Type B pancreatic cell (in vitro differentiated cells): ENCODE data around the gene COLEC12. TPM values are rescaled to one million over a fixed set of nuclear protein-coding genes. Genes with fewer than 3 reads are reported as not detected.
A peak's percentile ranks its signal among the peaks of the same experiment; 100 is the strongest.

Experiments
- DNase-seq: peaks from one replicate; pipeline ENCODE4 v3.0.0; 2021; ENCODE audit warnings: mixed read lengths; ENCODE audit not compliant: unreplicated experiment; ENCODE audit errors: extremely low spot score
- H3K27ac Mint-ChIP-seq: 2 replicates; pipeline ENCODE4 v1.8.0; 2021; ENCODE audit warnings: mild to moderate bottlenecking, mixed read lengths
- H3K27me3 Mint-ChIP-seq: 2 replicates; pipeline ENCODE4 v1.8.0; 2021; ENCODE audit warnings: mixed read lengths
- H3K36me3 Mint-ChIP-seq: 2 replicates; pipeline ENCODE4 v1.8.0; 2021; ENCODE audit warnings: mixed read lengths
- H3K4me1 Mint-ChIP-seq: one replicate; pipeline ENCODE4 v1.8.0; 2021; ENCODE audit warnings: mixed read lengths; ENCODE audit not compliant: unreplicated experiment
- H3K4me3 Mint-ChIP-seq: 2 replicates; pipeline ENCODE4 v1.8.0; 2021; ENCODE audit warnings: mild to moderate bottlenecking, mixed read lengths
- H3K9me3 Mint-ChIP-seq: 2 replicates; pipeline ENCODE4 v1.8.0; 2021; ENCODE audit warnings: mixed read lengths
- total RNA-seq: library from RNA; stranded (reverse); gene quantifications from 2 replicates; pipeline ENCODE4 v1.2.1, GENCODE V29; 2021; ENCODE audit warnings: low replicate concordance
- TF ChIP-seq, protein P1 (sequence below): fragments of 200-600 bp; sonication (generic); conservative IDR thresholded peaks from 2 replicates; pipeline ENCODE4 v1.5.0; 2021; ENCODE audit warnings: antibody characterized with exemption, mild to moderate bottlenecking

Gene COLEC12
- total RNA-seq, 1 donor from 2014 or later, result 61.3 TPM

GRCh38 chr18:478681-479080 is 21.8 kb downstream of the COLEC12 start:
- DNase-seq, result no peak
- H3K9me3 Mint-ChIP-seq, result no peaks in the 10 kb centered on the region
- TF ChIP-seq, protein P1, sequence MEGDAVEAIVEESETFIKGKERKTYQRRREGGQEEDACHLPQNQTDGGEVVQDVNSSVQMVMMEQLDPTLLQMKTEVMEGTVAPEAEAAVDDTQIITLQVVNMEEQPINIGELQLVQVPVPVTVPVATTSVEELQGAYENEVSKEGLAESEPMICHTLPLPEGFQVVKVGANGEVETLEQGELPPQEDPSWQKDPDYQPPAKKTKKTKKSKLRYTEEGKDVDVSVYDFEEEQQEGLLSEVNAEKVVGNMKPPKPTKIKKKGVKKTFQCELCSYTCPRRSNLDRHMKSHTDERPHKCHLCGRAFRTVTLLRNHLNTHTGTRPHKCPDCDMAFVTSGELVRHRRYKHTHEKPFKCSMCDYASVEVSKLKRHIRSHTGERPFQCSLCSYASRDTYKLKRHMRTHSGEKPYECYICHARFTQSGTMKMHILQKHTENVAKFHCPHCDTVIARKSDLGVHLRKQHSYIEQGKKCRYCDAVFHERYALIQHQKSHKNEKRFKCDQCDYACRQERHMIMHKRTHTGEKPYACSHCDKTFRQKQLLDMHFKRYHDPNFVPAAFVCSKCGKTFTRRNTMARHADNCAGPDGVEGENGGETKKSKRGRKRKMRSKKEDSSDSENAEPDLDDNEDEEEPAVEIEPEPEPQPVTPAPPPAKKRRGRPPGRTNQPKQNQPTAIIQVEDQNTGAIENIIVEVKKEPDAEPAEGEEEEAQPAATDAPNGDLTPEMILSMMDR, result no peak
- peaks cover 11% of the 10 kb centered on the region for H3K36me3 Mint-ChIP-seq
- H3K4me3 Mint-ChIP-seq, result no peak overlapping the region
- no peak overlapping the region for H3K27ac Mint-ChIP-seq
- H3K4me1 Mint-ChIP-seq, result peaks cover 52% of the 10 kb centered on the region
- H3K27me3 Mint-ChIP-seq, result no peaks in the 10 kb centered on the region

- H3K4me3 Mint-ChIP-seq, result no peak overlapping the region
- H3K9me3 Mint-ChIP-seq, result no peaks in the 10 kb centered on the region
- no peak for DNase-seq
- peaks cover 52% of the 10 kb centered on the region for H3K4me1 Mint-ChIP-seq
- no peak overlapping the region for H3K27ac Mint-ChIP-seq
- peaks cover 11% of the 10 kb centered on the region for H3K36me3 Mint-ChIP-seq
- TF ChIP-seq, protein P1, result peak; percentile 42
- H3K27me3 Mint-ChIP-seq, result no peaks in the 10 kb centered on the region
These were observed 22.9 kb downstream of the COLEC12 start for GRCh38 chr18:477565-477964.

- Mint-ChIP-seq H3K36me3 (peaks cover 11% of the 10 kb centered on the region), H3K4me1 (peaks cover 52% of the 10 kb centered on the region), H3K27me3 (no peaks in the 10 kb centered on the region), H3K27ac (no peak overlapping the region), H3K4me3 (peak overlapping the region; percentile 2), H3K9me3 (no peaks in the 10 kb centered on the region)
- TF ChIP-seq, protein P1, result no peak
- no peak for DNase-seq
These were observed 24.2 kb downstream of the COLEC12 start for GRCh38 chr18:476251-476664.

- DNase-seq, result no peak
- TF ChIP-seq, protein P1, result no peak
- Mint-ChIP-seq H3K36me3 (peaks cover 11% of the 10 kb centered on the region), H3K4me3 (peak overlapping the region; percentile 8), H3K9me3 (no peaks in the 10 kb centered on the region), H3K27ac (peak overlapping the region; percentile 20), H3K27me3 (no peaks in the 10 kb centered on the region), H3K4me1 (peaks cover 53% of the 10 kb centered on the region)
These were observed 25.1 kb downstream of the COLEC12 start for GRCh38 chr18:475202-476031.

DNA sequence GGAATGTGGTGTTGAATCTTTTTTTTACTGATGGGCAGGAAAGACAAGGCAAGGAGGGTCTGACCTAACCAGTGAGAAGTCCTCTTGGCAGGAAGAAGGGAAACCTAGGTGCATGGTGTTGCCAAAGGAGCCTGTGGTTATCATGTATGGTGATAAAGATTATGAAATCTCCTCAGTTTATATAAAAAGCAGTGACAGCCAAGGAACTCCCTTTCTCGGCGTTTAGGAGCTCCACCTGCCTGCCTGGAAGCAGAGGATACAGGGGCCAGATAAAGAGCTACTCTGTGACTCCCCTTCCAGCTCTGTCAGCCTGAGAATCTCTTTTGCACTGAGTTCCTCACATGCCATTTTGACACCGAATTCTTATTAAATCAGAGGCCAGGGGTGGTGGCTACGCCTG is 26.1 kb downstream of the COLEC12 start:
- TF ChIP-seq, protein P1, result no peak
- H3K27ac Mint-ChIP-seq, result no peak overlapping the region
- DNase-seq, result no peak
- H3K9me3 Mint-ChIP-seq, result no peaks in the 10 kb centered on the region
- no peaks in the 10 kb centered on the region for H3K27me3 Mint-ChIP-seq
- H3K4me1 Mint-ChIP-seq, result peaks cover 48% of the 10 kb centered on the region
- H3K4me3 Mint-ChIP-seq, result no peak overlapping the region
- H3K36me3 Mint-ChIP-seq, result peaks cover 11% of the 10 kb centered on the region
